Motor neuron (in vitro differentiated cells): ENCODE measurements around the gene ELSPBP1. TPM values are rescaled to one million over a fixed set of nuclear protein-coding genes. Genes with fewer than 3 reads are reported as not detected.
"Not testable (repeated sequence)": the region's sequence is repeated elsewhere in the genome, so short reads cannot be mapped to it uniquely, and the experiment has no call there.

Experiments
- ATAC-seq, 8 experiments: fragments of 200-7000 bp; cut with Tn5 transposase; replicated peaks in 6 of 8; 2 replicates each; pipeline ENCODE4 v1.8.0; 2021; ENCODE audit warnings: mild to moderate bottlenecking in 8 of 8, moderate library complexity in 8 of 8
- H3K27ac ChIP-seq, 2 donors: fragments of 250-450 bp; sonication (Bioruptor Pico); 2 replicates each; pipeline ENCODE4 v1.9.0; 2021; ENCODE audit warnings: antibody characterized with exemption in 2 of 2, mild to moderate bottlenecking in 2 of 2, moderate library complexity in 1 of 2
- H3K4me1 ChIP-seq, 2 donors: fragments of 250-450 bp; sonication (Bioruptor Pico); replicated peaks in 1 of 2; 2 replicates each; pipeline ENCODE4 v1.6.1; 2021; ENCODE audit warnings: antibody characterized with exemption in 2 of 2, mild to moderate bottlenecking in 2 of 2, moderate library complexity in 1 of 2
- H3K4me3 ChIP-seq, 5 donors: fragments of 250-450 bp; sonication (Bioruptor Pico); 2 replicates each; pipeline ENCODE4 v1.9.0; 2021; ENCODE audit warnings: antibody characterized with exemption in 5 of 5, mild to moderate bottlenecking in 5 of 5, moderate library complexity in 4 of 5
- WGBS, 10 experiments: fragments of 450-650 bp; shearing (Covaris generic); methylation state at CpG; one replicate each; pipeline ENCODE4 v1.0.0; 2022; 5-methylcytosine and 5-hydroxymethylcytosine counted together
- in situ Hi-C, 9 experiments: fragments of 400-800 bp; cut with MboI; loops; one replicate each; pipeline ENCODE4 v1.15.0; 2021; ENCODE audit warnings: low sequenced_read_pairs in 9 of 9, low pct_unique_long_range_greater_than_20kb in 2 of 9; ENCODE audit not compliant: unreplicated experiment in 9 of 9
- total RNA-seq, 8 experiments: library from RNA; unstranded; fragments of 300-600 nt; gene quantifications; 2 replicates each; pipeline versions ENCODE4 v1.2.3 to v1.2.4, GENCODE V29; 2022

Gene ELSPBP1
- total RNA-seq, 8 experiments from 2014 or later, result 0.22 to 2.1 (median 1.1) TPM; not detected in 4

GRCh38 chr19:48051335-48052033, 57.1 kb downstream of the ELSPBP1 start:
- H3K4me3 ChIP-seq, result no peak overlapping the region
- H3K27ac ChIP-seq, result no peak overlapping the region
- in situ Hi-C loops, result no loop called here
- H3K4me1 ChIP-seq, result no peaks in the 10 kb centered on the region
- no peak for ATAC-seq
- WGBS, 10 experiments, result 28 to 98% (median 68%) methylated on average over 2 to 9 of the region's 10 CpGs

- Histone ChIP-seq H3K4me3 (no peak overlapping the region), H3K27ac (no peak overlapping the region), H3K4me1 (no peaks in the 10 kb centered on the region)
- in situ Hi-C loops, result no loop called here
- 50 to 100% (median 74%) methylated on average over 1 to 5 of the region's 5 CpGs for WGBS, 10 experiments
- no peak for ATAC-seq
Measured at GRCh38 chr19:48053076-48053475, 58.6 kb downstream of the ELSPBP1 start.

GRCh38 chr19:48053856-48054255, 59.4 kb downstream of the ELSPBP1 start:
- 40 to 82% (median 78%) methylated on average over 1 to 3 of the region's 5 CpGs; no CpG with 5 or more reads in 6 of the 10 experiments for WGBS, 10 experiments
- Histone ChIP-seq H3K4me1 (no peaks in the 10 kb centered on the region), H3K27ac (no peak overlapping the region), H3K4me3 (no peak overlapping the region)
- peak in 1 of 8 experiments; percentile 21 for ATAC-seq
- in situ Hi-C loops, result no loop called here

GRCh38 chr19:48059331-48059730, 64.9 kb downstream of the ELSPBP1 start:
- in situ Hi-C loops, result no loop called here

GRCh38 chr19:48060381-48060780, 65.9 kb downstream of the ELSPBP1 start:
- in situ Hi-C loops, result no loop called here

More at GRCh38 chr19:48059331-48059730, 64.9 kb downstream of the ELSPBP1 start:
- ATAC-seq, result no peak
- 70 to 100% (median 89%) methylated on average over 2 to 6 of the region's 6 CpGs; no CpG with 5 or more reads in 3 of the 10 experiments for WGBS, 10 experiments
- H3K4me1 ChIP-seq, result no peaks in the 10 kb centered on the region
- H3K4me3 ChIP-seq, result no peak overlapping the region
- H3K27ac ChIP-seq, result no peak overlapping the region

GRCh38 chr19:48061401-48062344, 67.2 kb downstream of the ELSPBP1 start:
- WGBS, 10 experiments, result 38 to 91% (median 71%) methylated on average over 4 to 16 of the region's 37 CpGs; no CpG with 5 or more reads in 3 of the 10 experiments
- Histone ChIP-seq H3K27ac (no peak overlapping the region), H3K4me1 (no peaks in the 10 kb centered on the region), H3K4me3 (no peak overlapping the region)
- in situ Hi-C loops, result no loop called here
- ATAC-seq, result no peak

More at GRCh38 chr19:48060381-48060780, 65.9 kb downstream of the ELSPBP1 start:
- Histone ChIP-seq H3K4me1 (no peaks in the 10 kb centered on the region), H3K27ac (no peak overlapping the region), H3K4me3 (no peak overlapping the region)
- no peak for ATAC-seq
- 20 to 100% (median 74%) methylated on average over 1 to 5 of the region's 5 CpGs; no CpG with 5 or more reads in 2 of the 10 experiments for WGBS, 10 experiments

- in situ Hi-C loops, result no loop called here
- ATAC-seq, result no peak
- WGBS, 10 experiments, result 13 to 100% (median 50%) methylated on average over 1 to 2 of the region's 2 CpGs; no CpG with 5 or more reads in 1 of the 10 experiments
- no peaks in the 10 kb centered on the region for H3K4me1 ChIP-seq
- H3K4me3 ChIP-seq, result no peak overlapping the region
- no peak overlapping the region for H3K27ac ChIP-seq
Measured at GRCh38 chr19:48064509-48064908, 70.1 kb downstream of the ELSPBP1 start.

GRCh38 chr19:48069435-48069834, 75.0 kb downstream of the ELSPBP1 start:
- WGBS, 10 experiments, result 100% methylated on average over 1 to 2 of the region's 2 CpGs; no CpG with 5 or more reads in 7 of the 10 experiments
- H3K4me3 ChIP-seq, result no peak overlapping the region
- no peaks in the 10 kb centered on the region for H3K4me1 ChIP-seq
- in situ Hi-C loops, result no loop called here
- H3K27ac ChIP-seq, result no peak overlapping the region
- no peak for ATAC-seq

- H3K4me3 ChIP-seq, H3K27ac ChIP-seq, in situ Hi-C loops, ATAC-seq, H3K4me1 ChIP-seq: not testable (repeated sequence)
- WGBS, 10 experiments, result 80 to 100% (median 93%) methylated on average over 1 to 2 of the region's 3 CpGs; no CpG with 5 or more reads in 5 of the 10 experiments
Measured at GRCh38 chr19:48070177-48070769, 75.8 kb downstream of the ELSPBP1 start.

Other genes starting within 250 kb of the ELSPBP1 start
- 100 to 1,000 TPM; 106 to 243 (median 168) TPM for gene NOP53, start 249.1 kb upstream of the ELSPBP1 start, total RNA-seq
- 100 to 1,000 TPM in 7 of 8 experiments, 10 to 100 TPM in 1; 99.2 to 427 (median 228) TPM for gene SELENOW, start 215.9 kb upstream of the ELSPBP1 start, total RNA-seq
- gene TPRX1, start 190.1 kb upstream of the ELSPBP1 start, total RNA-seq, result 1 to 10 TPM in 1 of 8 experiments, under 1 TPM in 3, not detected in 4; 0.33 to 1.1 (median 0.46) TPM
- gene CRX, start 172.7 kb upstream of the ELSPBP1 start, total RNA-seq, result 1 to 10 TPM in 2 of 8 experiments, under 1 TPM in 5, not detected in 1; 0.05 to 3.0 (median 0.63) TPM
- gene TPRX2, start 135.4 kb upstream of the ELSPBP1 start, total RNA-seq, result 1 to 10 TPM in 1 of 8 experiments, under 1 TPM in 3, not detected in 4; 0.46 to 1.3 (median 0.53) TPM
- under 1 TPM in 1 of 8 experiments, not detected in 7; 0.19 TPM for gene SULT2A1, start 108.3 kb upstream of the ELSPBP1 start, total RNA-seq
- gene BSPH1, start 2.5 kb upstream of the ELSPBP1 start, total RNA-seq, result not detected
- under 1 TPM in 1 of 8 experiments, not detected in 7; 0.43 TPM for gene CABP5, start 49.4 kb downstream of the ELSPBP1 start, total RNA-seq
- 10 to 100 TPM in 4 of 8 experiments, 1 to 10 TPM in 4; 3.5 to 20.5 (median 8.9) TPM for gene PLA2G4C, start 116.2 kb downstream of the ELSPBP1 start, total RNA-seq
- gene LIG1, start 175.7 kb downstream of the ELSPBP1 start, total RNA-seq, result 10 to 100 TPM; 12.8 to 54.4 (median 24.0) TPM
- 1 to 10 TPM; 1.1 to 3.9 (median 2.4) TPM for gene ZSWIM9, start 176.0 kb downstream of the ELSPBP1 start, total RNA-seq